HepG2 (cell line): ENCODE results near the gene MRPL38. TPM values are rescaled to one million over a fixed set of nuclear protein-coding genes. Genes with fewer than 3 reads are reported as not detected.

Source experiments
- BHLHE40 ChIP-seq: IDR thresholded peaks from 2 replicates; pipeline ENCODE4 v1.6.1; 2011; ENCODE audit warnings: low read length, improper control_type of control experiment
- CBX5 ChIP-seq: sonication (generic); formaldehyde crosslinking; IDR thresholded peaks from 2 replicates; pipeline ENCODE4 v1.4.0; 2020; ENCODE audit warnings: missing genetic modification reagents, borderline replicate concordance
- CC2D1A ChIP-seq: sonication (generic); formaldehyde crosslinking; IDR thresholded peaks from 2 replicates; pipeline ENCODE4 v1.8.1; 2023; ENCODE audit warnings: mild to moderate bottlenecking, missing genetic modification reagents
- GATAD1 ChIP-seq: IDR thresholded peaks from 2 replicates; pipeline ENCODE4 v1.6.1; 2016; ENCODE audit warnings: missing genetic modification reagents, missing compliant biosample characterization
- HNRNPLL ChIP-seq: fragments of 200-400 bp; formaldehyde crosslinking; IDR thresholded peaks from 2 replicates; pipeline ENCODE4 v1.6.1; 2017; ENCODE audit warnings: mild to moderate bottlenecking, low read depth, low read length; ENCODE audit not compliant: poor library complexity, severe bottlenecking
- HOXD1 ChIP-seq: sonication (generic); formaldehyde crosslinking; IDR thresholded peaks from 2 replicates; pipeline ENCODE4 v1.5.0; 2020; ENCODE audit warnings: missing genetic modification reagents
- NFIC ChIP-seq: IDR thresholded peaks from 2 replicates; pipeline ENCODE4 v1.6.1; 2012; ENCODE audit warnings: mild to moderate bottlenecking, low read length, inconsistent platforms
- NFYB ChIP-seq: sonication (generic); formaldehyde crosslinking; IDR thresholded peaks from 2 replicates; pipeline ENCODE4 v1.4.0; 2020; ENCODE audit warnings: missing genetic modification reagents
- PAWR ChIP-seq: sonication (generic); formaldehyde crosslinking; IDR thresholded peaks from 2 replicates; pipeline ENCODE4 v1.4.0; 2020; ENCODE audit warnings: missing genetic modification reagents, mild to moderate bottlenecking, borderline replicate concordance
- PAX8 ChIP-seq: sonication (generic); formaldehyde crosslinking; IDR thresholded peaks from 2 replicates; pipeline ENCODE4 v1.8.0; 2022; ENCODE audit warnings: mild to moderate bottlenecking, missing genetic modification reagents, borderline replicate concordance
- POLR2A ChIP-seq, 2 experiments: IDR thresholded peaks; 2 replicates each; pipeline ENCODE4 v1.6.1; 2011; ENCODE audit warnings: low read depth in 2 of 2, low read length in 2 of 2, mild to moderate bottlenecking in 1 of 2, moderate library complexity in 1 of 2; ENCODE audit not compliant: insufficient read depth in 1 of 2
- ZMAT5 ChIP-seq: sonication (generic); formaldehyde crosslinking; IDR thresholded peaks from 2 replicates; pipeline ENCODE4 v1.5.0; 2020; ENCODE audit warnings: mild to moderate bottlenecking, low read depth, missing genetic modification reagents, borderline replicate concordance
- ZNF432 ChIP-seq: sonication (generic); formaldehyde crosslinking; IDR thresholded peaks from 2 replicates; pipeline ENCODE4 v1.5.0; 2020; ENCODE audit warnings: missing genetic modification reagents, mild to moderate bottlenecking, borderline replicate concordance
- ZNF549 ChIP-seq: sonication (generic); formaldehyde crosslinking; IDR thresholded peaks from 2 replicates; pipeline ENCODE4 v1.5.0; 2020; ENCODE audit warnings: missing genetic modification reagents
- ZNF564 ChIP-seq: sonication (generic); formaldehyde crosslinking; IDR thresholded peaks from 2 replicates; pipeline ENCODE4 v1.8.1; 2023; ENCODE audit warnings: mild to moderate bottlenecking, missing genetic modification reagents
- ZNF569 ChIP-seq: sonication (generic); formaldehyde crosslinking; IDR thresholded peaks from 2 replicates; pipeline ENCODE4 v1.5.0; 2020; ENCODE audit warnings: mild to moderate bottlenecking, missing genetic modification reagents, moderate library complexity, borderline replicate concordance
- ZNF619 ChIP-seq: sonication (generic); formaldehyde crosslinking; IDR thresholded peaks from 2 replicates; pipeline ENCODE4 v1.4.0; 2020; ENCODE audit warnings: mild to moderate bottlenecking, missing genetic modification reagents
- ZNF746 ChIP-seq: sonication (generic); formaldehyde crosslinking; IDR thresholded peaks from 2 replicates; pipeline ENCODE4 v1.8.0; 2022; ENCODE audit warnings: mild to moderate bottlenecking, missing genetic modification reagents
- ZUFSP ChIP-seq: sonication (generic); formaldehyde crosslinking; IDR thresholded peaks from 2 replicates; pipeline ENCODE4 v1.9.0; 2021; ENCODE audit warnings: missing genetic modification reagents, mild to moderate bottlenecking, borderline replicate concordance
- polyA plus RNA-seq, 8 experiments: library from polyadenylated mRNA; depleted of rRNA in 3 of 8; stranded (reverse) in 7 of 8; unstranded in 1 of 8; fragments of >200 nt; fragmentation: Illumina TruSeq in 4 of 8; extraction: Trizol in 4 of 8; gene quantifications; 2 replicates each; pipeline versions ENCODE4 v1.2.1 to v1.2.3, GENCODE V29; 2011 to 2016; ENCODE audit warnings: low read depth in 4 of 8, missing spikeins in 1 of 8, mixed read lengths in 1 of 8; ENCODE audit not compliant: insufficient read depth in 1 of 8
- total RNA-seq, 5 experiments: library from RNA; depleted of rRNA; stranded (reverse); fragments of >200 nt; fragmentation: Illumina TruSeq; extraction: Trizol; gene quantifications; 2 replicates each; pipeline ENCODE4 v1.2.3, GENCODE V29; 2016; ENCODE audit warnings: low read depth in 1 of 5
- TF ChIP-seq, protein P1 (sequence below): sonication (generic); formaldehyde crosslinking; IDR thresholded peaks from 2 replicates; pipeline ENCODE4 v1.5.0; 2020; ENCODE audit warnings: mild to moderate bottlenecking, missing genetic modification reagents, borderline replicate concordance
- TF ChIP-seq, protein P2 (sequence below): sonication (generic); formaldehyde crosslinking; IDR thresholded peaks from 2 replicates; pipeline ENCODE4 v1.4.0; 2020; ENCODE audit warnings: mild to moderate bottlenecking, missing genetic modification reagents
- TF ChIP-seq, protein P3 (sequence below): IDR thresholded peaks from 2 replicates; pipeline ENCODE4 v1.4.0; 2020; ENCODE audit warnings: mild to moderate bottlenecking, missing genetic modification reagents

Gene MRPL38
- total and polyA plus RNA-seq, 2 of the 13 experiments (the other 11 are each of a cell fraction or from before 2014, with no cell fraction given), result 83.7 to 125 TPM

GRCh38 chr17:75876190-75876937, 28.3 kb downstream of the MRPL38 start (continued):
- TF ChIP-seq, protein P1, sequence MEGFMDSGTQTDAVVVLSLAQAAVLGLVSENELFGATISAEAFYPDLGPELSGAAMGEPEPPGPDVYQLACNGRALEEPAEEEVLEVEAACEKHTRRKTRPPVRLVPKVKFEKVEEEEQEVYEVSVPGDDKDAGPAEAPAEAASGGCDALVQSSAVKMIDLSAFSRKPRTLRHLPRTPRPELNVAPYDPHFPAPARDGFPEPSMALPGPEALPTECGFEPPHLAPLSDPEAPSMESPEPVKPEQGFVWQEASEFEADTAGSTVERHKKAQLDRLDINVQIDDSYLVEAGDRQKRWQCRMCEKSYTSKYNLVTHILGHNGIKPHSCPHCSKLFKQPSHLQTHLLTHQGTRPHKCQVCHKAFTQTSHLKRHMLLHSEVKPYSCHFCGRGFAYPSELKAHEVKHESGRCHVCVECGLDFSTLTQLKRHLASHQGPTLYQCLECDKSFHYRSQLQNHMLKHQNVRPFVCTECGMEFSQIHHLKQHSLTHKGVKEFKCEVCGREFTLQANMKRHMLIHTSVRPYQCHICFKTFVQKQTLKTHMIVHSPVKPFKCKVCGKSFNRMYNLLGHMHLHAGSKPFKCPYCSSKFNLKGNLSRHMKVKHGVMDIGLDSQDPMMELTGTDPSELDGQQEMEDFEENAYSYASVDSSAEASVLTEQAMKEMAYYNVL (CRISPR knock-in tag), result no peak
- TF ChIP-seq ZMAT5 (CRISPR knock-in tag) (no peak), CC2D1A (CRISPR knock-in tag) (no peak), HOXD1 (CRISPR knock-in tag) (0 out of 2 replicates have a peak, but pooled peaks have one; percentile 34), ZUFSP (CRISPR knock-in tag) (no peak), ZNF569 (CRISPR knock-in tag) (no peak), BHLHE40 (peak; percentile 94), NFIC (peak; percentile 88; the same call in 1 of the 2 replicates), PAX8 (CRISPR knock-in tag) (0 out of 2 replicates have a peak, but pooled peaks have one; percentile 77), ZNF549 (CRISPR knock-in tag) (peak; percentile 86), ZNF432 (CRISPR knock-in tag) (no peak), NFYB (CRISPR knock-in tag) (no peak), HNRNPLL (no peak), ZNF619 (CRISPR knock-in tag) (no peak), PAWR (CRISPR knock-in tag) (peak; percentile 92; the same call in 1 of the 2 replicates), GATAD1 (CRISPR knock-in tag) (peak; percentile 82), ZNF564 (CRISPR knock-in tag) (peak; percentile 93), CBX5 (peak; percentile 89), POLR2A (IDR thresholded peaks at IDR 0.05; ENCODE audit: insufficient read depth in 1 of 2, low read depth in 2 of 2, low read length in 2 of 2) (peak in 1 of 2 experiments; percentile 95; a peak in 2 of 4 replicates), ZNF746 (CRISPR knock-in tag) (peak; percentile 99)
- TF ChIP-seq, protein P2, sequence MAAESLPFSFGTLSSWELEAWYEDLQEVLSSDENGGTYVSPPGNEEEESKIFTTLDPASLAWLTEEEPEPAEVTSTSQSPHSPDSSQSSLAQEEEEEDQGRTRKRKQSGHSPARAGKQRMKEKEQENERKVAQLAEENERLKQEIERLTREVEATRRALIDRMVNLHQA, result no peak; the same call in 1 of the 2 replicates
- TF ChIP-seq, protein P3, sequence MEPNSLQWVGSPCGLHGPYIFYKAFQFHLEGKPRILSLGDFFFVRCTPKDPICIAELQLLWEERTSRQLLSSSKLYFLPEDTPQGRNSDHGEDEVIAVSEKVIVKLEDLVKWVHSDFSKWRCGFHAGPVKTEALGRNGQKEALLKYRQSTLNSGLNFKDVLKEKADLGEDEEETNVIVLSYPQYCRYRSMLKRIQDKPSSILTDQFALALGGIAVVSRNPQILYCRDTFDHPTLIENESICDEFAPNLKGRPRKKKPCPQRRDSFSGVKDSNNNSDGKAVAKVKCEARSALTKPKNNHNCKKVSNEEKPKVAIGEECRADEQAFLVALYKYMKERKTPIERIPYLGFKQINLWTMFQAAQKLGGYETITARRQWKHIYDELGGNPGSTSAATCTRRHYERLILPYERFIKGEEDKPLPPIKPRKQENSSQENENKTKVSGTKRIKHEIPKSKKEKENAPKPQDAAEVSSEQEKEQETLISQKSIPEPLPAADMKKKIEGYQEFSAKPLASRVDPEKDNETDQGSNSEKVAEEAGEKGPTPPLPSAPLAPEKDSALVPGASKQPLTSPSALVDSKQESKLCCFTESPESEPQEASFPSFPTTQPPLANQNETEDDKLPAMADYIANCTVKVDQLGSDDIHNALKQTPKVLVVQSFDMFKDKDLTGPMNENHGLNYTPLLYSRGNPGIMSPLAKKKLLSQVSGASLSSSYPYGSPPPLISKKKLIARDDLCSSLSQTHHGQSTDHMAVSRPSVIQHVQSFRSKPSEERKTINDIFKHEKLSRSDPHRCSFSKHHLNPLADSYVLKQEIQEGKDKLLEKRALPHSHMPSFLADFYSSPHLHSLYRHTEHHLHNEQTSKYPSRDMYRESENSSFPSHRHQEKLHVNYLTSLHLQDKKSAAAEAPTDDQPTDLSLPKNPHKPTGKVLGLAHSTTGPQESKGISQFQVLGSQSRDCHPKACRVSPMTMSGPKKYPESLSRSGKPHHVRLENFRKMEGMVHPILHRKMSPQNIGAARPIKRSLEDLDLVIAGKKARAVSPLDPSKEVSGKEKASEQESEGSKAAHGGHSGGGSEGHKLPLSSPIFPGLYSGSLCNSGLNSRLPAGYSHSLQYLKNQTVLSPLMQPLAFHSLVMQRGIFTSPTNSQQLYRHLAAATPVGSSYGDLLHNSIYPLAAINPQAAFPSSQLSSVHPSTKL (CRISPR knock-in tag), result peak; percentile 87
